Right lobe of liver (tissue), 6 donors: ENCODE data around the gene YIPF7. TPM values are rescaled to one million over a fixed set of nuclear protein-coding genes. Genes with fewer than 3 reads are reported as not detected.

Experiments
- ATAC-seq, 4 donors: fragments of 200-7000 bp; cut with Tn5 transposase; one replicate each; pipeline ENCODE4 v1.9.1; 2020; ENCODE audit warnings: mild to moderate bottlenecking in 4 of 4, moderate library complexity in 4 of 4
- DNase-seq, 3 donors: peaks; one replicate each; pipeline ENCODE4 v3.0.0-alpha.2; 2020
- H3K27ac ChIP-seq, 3 donors: fragments of 200-600 bp; one replicate each; pipeline ENCODE4 v1.8.0; 2022
- H3K27me3 ChIP-seq, 2 donors: fragments of 200-600 bp; one replicate each; pipeline ENCODE4 v1.8.0; 2022
- H3K36me3 ChIP-seq, 4 donors: fragments of 200-600 bp; sonication (generic) in 1 of 4; one replicate each; pipeline versions ENCODE4 v1.5.1 to v1.8.0; 2017 to 2022; ENCODE audit warnings: control low read depth in 1 of 4
- H3K4me1 ChIP-seq, 4 donors: fragments of 200-600 bp; sonication (generic) in 1 of 4; one replicate each; pipeline versions ENCODE4 v1.5.1 to v1.8.0; 2017 to 2022; ENCODE audit warnings: control low read depth in 1 of 4
- H3K4me3 ChIP-seq, 3 donors: fragments of 200-600 bp; one replicate each; pipeline ENCODE4 v1.8.0; 2022
- H3K9me3 ChIP-seq, 4 donors: fragments of 200-600 bp; sonication (generic) in 1 of 4; one replicate each; pipeline versions ENCODE4 v1.5.1 to v1.8.0; 2017 to 2022; ENCODE audit warnings: control low read depth in 1 of 4
- CTCF ChIP-seq, 4 donors: fragments of 200-600 bp in 3 of 4; fragments of 450-650 bp in 1 of 4; IDR thresholded peaks; one replicate each; pipeline versions ENCODE4 v1.5.1 to v1.8.0; 2016 to 2022; ENCODE audit warnings: antibody characterized with exemption in 4 of 4, mild to moderate bottlenecking in 2 of 4
- POLR2A ChIP-seq: fragments of 450-650 bp; IDR thresholded peaks from one replicate; pipeline ENCODE4 v1.6.1; 2017; ENCODE audit warnings: antibody characterized with exemption, mild to moderate bottlenecking
- WGBS: methylation state at CpG from one replicate; pipeline ENCODE4 v1.1.6; 2018; ENCODE audit warnings: low coverage, low lambda C conversion rate; ENCODE audit not compliant: insufficient coverage; ENCODE audit errors: missing lambda C conversion rate; 5-methylcytosine and 5-hydroxymethylcytosine counted together
- intact Hi-C, 2 donors: fragments of 100-400 bp; cut with DNase I; formaldehyde crosslinking; loops; one replicate each; pipeline versions ENCODE4 v1.11.2 to v1.14.1; 2022
- long read RNA-seq: library from polyadenylated mRNA; unstranded; transcript quantifications from one replicate; pipeline ENCODE4 v2.0.0, GENCODE V29; 2019
- total RNA-seq, 6 experiments: library from RNA; depleted of rRNA in 2 of 6; stranded (reverse); fragments of >200 nt in 2 of 6; fragmentation: NEBNext Ultra II Directional in 3 of 6; extraction: Animal tissue kit (Norgen Biotek cat#: 25700) in 3 of 6; gene quantifications; one replicate each; pipeline versions ENCODE4 v1.1.0 to v1.2.4, GENCODE V29; 2016 to 2023
- donor health status: DM: no; HTN: yes; CAD: no.
- donor health status: DM: no; HTN: no; CAD: no.
- donor health status: DM: no; HTN: no; CAD: no.
- donor health status: DM: no; HTN: yes; CAD: no.
- donor health status: DM: no; HTN: yes; CAD: no.

Gene YIPF7
- not detected for total RNA-seq
- long read RNA-seq, result 0 reads

- ATAC-seq (no peak), DNase-seq (no peak)
- intact Hi-C loops, result no loop called here
- Histone ChIP-seq H3K4me1 (no peaks in the 10 kb centered on the region), H3K36me3 (no peaks in the 10 kb centered on the region), H3K27me3 (no peaks in the 10 kb centered on the region), H3K9me3 (no peaks in the 10 kb centered on the region), H3K4me3 (no peak within 1 kb of the TSS), H3K27ac (no peak within 1 kb of the TSS)
- WGBS, result 37% methylated on average over 1 of the region's 1 CpG
- TF ChIP-seq CTCF (IDR thresholded peaks at IDR 0.05) (no peak), POLR2A (no peak)
Observed at GRCh38 chr4:44651425-44651824, at the start of gene YIPF7. TSS of gene YIPF7 (minus strand) at chr4:44651625. CDS start at chr4:44650100, 1,525 bp downstream.

GRCh38 chr4:44701037-44701436, 49.6 kb upstream of the YIPF7 start:
- intact Hi-C loops, result no loop called here
- DNase-seq, result no peak
- Histone ChIP-seq H3K27me3 (no peaks in the 10 kb centered on the region), H3K9me3 (no peaks in the 10 kb centered on the region), H3K4me3 (no peak overlapping the region), H3K27ac (no peak overlapping the region), H3K36me3 (peaks cover 0 to 42% (median 13%) of the 10 kb centered on the region in 4 donors), H3K4me1 (no peaks in the 10 kb centered on the region)
- no peak for ATAC-seq
- 86% methylated on average over 2 of the region's 2 CpGs for WGBS
- no peak for TF ChIP-seq CTCF (IDR thresholded peaks at IDR 0.05)
- no peak for TF ChIP-seq POLR2A

- Histone ChIP-seq H3K4me3 (no peak overlapping the region), H3K27me3 (no peaks in the 10 kb centered on the region), H3K9me3 (no peaks in the 10 kb centered on the region), H3K4me1 (no peaks in the 10 kb centered on the region), H3K27ac (no peak overlapping the region), H3K36me3 (peaks cover 0 to 39% (median 14%) of the 10 kb centered on the region in 4 donors)
- intact Hi-C loops, result no loop called here
- no peak for TF ChIP-seq POLR2A
- no peak for TF ChIP-seq CTCF (IDR thresholded peaks at IDR 0.05)
- no peak for ATAC-seq
- no peak for DNase-seq
- 100% methylated on average over 1 of the region's 1 CpG for WGBS
Observed at GRCh38 chr4:44700427-44700826, 49.0 kb upstream of the YIPF7 start.

- no peak for TF ChIP-seq CTCF (IDR thresholded peaks at IDR 0.05)
- no peak for TF ChIP-seq POLR2A
- H3K4me3 ChIP-seq, result no peak overlapping the region
- no peak overlapping the region for H3K27ac ChIP-seq
- intact Hi-C loops, result no loop called here
- no peaks in the 10 kb centered on the region for H3K9me3 ChIP-seq
- H3K27me3 ChIP-seq, result no peaks in the 10 kb centered on the region
- H3K4me1 ChIP-seq, result peaks cover 0 to 14% (median 5%) of the 10 kb centered on the region in 4 donors
- peaks cover 0 to 57% (median 9%) of the 10 kb centered on the region in 4 donors for H3K36me3 ChIP-seq
- ATAC-seq, result no peak
- no peak for DNase-seq
- WGBS, result 95% methylated on average over 1 of the region's 1 CpG
Observed at GRCh38 chr4:44684648-44685047, 33.2 kb upstream of the YIPF7 start.

- intact Hi-C loops, result no loop called here
- peak overlapping the region; percentile 77 to 80 (median 79) for H3K4me3 ChIP-seq
- peak overlapping the region in 2 of 3 donors; percentile 86 to 95 for H3K27ac ChIP-seq
- ATAC-seq (no peak), DNase-seq (no peak)
- TF ChIP-seq POLR2A (no peak), CTCF (IDR thresholded peaks at IDR 0.05) (no peak)
- 5% methylated on average over 3 of the region's 3 CpGs for WGBS
- H3K4me1 ChIP-seq, result peaks cover 0 to 20% (median 7%) of the 10 kb centered on the region in 4 donors
- no peaks in the 10 kb centered on the region for H3K9me3 ChIP-seq
- peaks cover 0 to 7% (median 1%) of the 10 kb centered on the region in 4 donors for H3K36me3 ChIP-seq
- H3K27me3 ChIP-seq, result no peaks in the 10 kb centered on the region
Observed at GRCh38 chr4:44679060-44679459, 27.6 kb upstream of the YIPF7 start.
